HEK293 (cell line): ENCODE measurements around the gene NPPB.

Experiments used
- CTCF ChIA-PET: fragments of 350-600 bp; formaldehyde crosslinking; extraction: SDS; loops from one replicate; lab custom pipeline; 2021; ENCODE audit warnings: antibody characterized with exemption; lab: Yijun Ruan, JAX
- POLR2A ChIA-PET: fragments of 300-600 bp; formaldehyde crosslinking; extraction: SDS; loops from one replicate; lab custom pipeline; 2020; ENCODE audit warnings: antibody characterized with exemption, inconsistent platforms; lab: Yijun Ruan, JAX
- H3K27ac ChIP-seq: fragments of 200-500 bp; sonication (Bioruptor generic); 2 replicates; pipeline ENCODE4 v1.5.1; 2014; ENCODE audit warnings: low read depth, low read length, control low read depth, inconsistent platforms; ENCODE audit errors: extremely low read depth
- H3K36me3 ChIP-seq, 2 experiments: fragments of 200-500 bp in 1 of 2; sonication (Bioruptor generic) in 1 of 2; 1 replicate in 1 of 2; 2 replicates in 1 of 2; pipeline ENCODE4 v1.5.1; 2014 to 2017; ENCODE audit warnings: inconsistent platforms in 2 of 2, low read length in 2 of 2; ENCODE audit not compliant: control insufficient read depth in 2 of 2, insufficient read depth in 1 of 2
- H3K4me1 ChIP-seq: fragments of 200-500 bp; sonication (Bioruptor generic); 2 replicates; pipeline ENCODE4 v1.5.1; 2014; ENCODE audit warnings: mild to moderate bottlenecking, low read length, inconsistent platforms; ENCODE audit not compliant: control insufficient read depth, insufficient read depth
- H3K4me3 ChIP-seq: 2 replicates; pipeline ENCODE4 v1.5.1; 2011; ENCODE audit warnings: low read depth, mild to moderate bottlenecking, control low read depth, low read length, moderate library complexity
- H3K9me3 ChIP-seq: fragments of 200-500 bp; sonication (Bioruptor generic); 2 replicates; pipeline ENCODE4 v1.5.1; 2014; ENCODE audit warnings: low read depth, low read length, inconsistent platforms; ENCODE audit not compliant: control insufficient read depth, insufficient read depth
- CTCF ChIP-seq: fragments of 450-650 bp; formaldehyde crosslinking; IDR thresholded peaks from 2 replicates; pipeline ENCODE4 v1.5.1; 2016; ENCODE audit warnings: missing biosample characterization, missing genetic modification characterization
- KLF16 ChIP-seq: fragments of 450-650 bp; formaldehyde crosslinking; IDR thresholded peaks from 2 replicates; pipeline ENCODE4 v1.5.1; 2017; ENCODE audit warnings: missing biosample characterization, missing genetic modification characterization
- OSR2 ChIP-seq: fragments of 450-650 bp; formaldehyde crosslinking; IDR thresholded peaks from 2 replicates; pipeline ENCODE4 v1.5.1; 2016; ENCODE audit warnings: missing biosample characterization, missing genetic modification characterization
- PRDM6 ChIP-seq: fragments of 450-650 bp; formaldehyde crosslinking; IDR thresholded peaks from 2 replicates; pipeline ENCODE4 v1.5.1; 2017; ENCODE audit warnings: missing biosample characterization, missing genetic modification characterization
- ZBTB10 ChIP-seq: fragments of 450-650 bp; formaldehyde crosslinking; IDR thresholded peaks from 2 replicates; pipeline ENCODE4 v1.5.1; 2016; ENCODE audit warnings: missing biosample characterization, missing genetic modification characterization
- ZFHX2 ChIP-seq: fragments of 450-650 bp; formaldehyde crosslinking; conservative IDR thresholded peaks from 2 replicates; pipeline ENCODE4 v1.5.1; 2016; ENCODE audit warnings: missing biosample characterization, missing genetic modification characterization
- ZNF138 ChIP-seq: fragments of 450-650 bp; formaldehyde crosslinking; IDR thresholded peaks from 2 replicates; pipeline ENCODE4 v1.5.1; 2016; ENCODE audit warnings: missing biosample characterization, missing genetic modification characterization, borderline replicate concordance
- ZNF157 ChIP-seq: fragments of 450-650 bp; formaldehyde crosslinking; IDR thresholded peaks from 2 replicates; pipeline ENCODE4 v1.5.1; 2016; ENCODE audit warnings: missing biosample characterization, missing genetic modification characterization
- ZNF16 ChIP-seq: fragments of 450-650 bp; formaldehyde crosslinking; IDR thresholded peaks from 2 replicates; pipeline ENCODE4 v1.5.1; 2016; ENCODE audit warnings: low read depth, missing biosample characterization, missing genetic modification characterization
- ZNF18 ChIP-seq: fragments of 450-650 bp; formaldehyde crosslinking; IDR thresholded peaks from 2 replicates; pipeline ENCODE4 v1.5.1; 2016; ENCODE audit warnings: missing biosample characterization, missing genetic modification characterization
- ZNF311 ChIP-seq: fragments of 450-650 bp; formaldehyde crosslinking; IDR thresholded peaks from 2 replicates; pipeline ENCODE4 v1.5.1; 2017; ENCODE audit warnings: missing biosample characterization, missing genetic modification characterization, borderline replicate concordance
- ZNF335 ChIP-seq: fragments of 450-650 bp; formaldehyde crosslinking; conservative IDR thresholded peaks from 2 replicates; pipeline ENCODE4 v1.5.1; 2016; ENCODE audit warnings: missing biosample characterization, missing genetic modification characterization
- ZNF366 ChIP-seq: fragments of 450-650 bp; formaldehyde crosslinking; conservative IDR thresholded peaks from 2 replicates; pipeline ENCODE4 v1.5.1; 2016; ENCODE audit warnings: missing biosample characterization, missing genetic modification characterization
- ZNF398 ChIP-seq: fragments of 450-650 bp; formaldehyde crosslinking; IDR thresholded peaks from 2 replicates; pipeline ENCODE4 v1.5.1; 2017; ENCODE audit warnings: missing biosample characterization, missing genetic modification characterization
- ZNF433 ChIP-seq: fragments of 450-650 bp; formaldehyde crosslinking; IDR thresholded peaks from 2 replicates; pipeline ENCODE4 v1.5.1; 2016; ENCODE audit warnings: missing biosample characterization, missing genetic modification characterization, low read depth
- ZNF548 ChIP-seq: fragments of 450-650 bp; formaldehyde crosslinking; IDR thresholded peaks from 2 replicates; pipeline ENCODE4 v1.5.1; 2016; ENCODE audit warnings: missing biosample characterization, missing genetic modification characterization
- ZNF621 ChIP-seq: fragments of 450-650 bp; formaldehyde crosslinking; IDR thresholded peaks from 2 replicates; pipeline ENCODE4 v1.5.1; 2017; ENCODE audit warnings: missing biosample characterization, missing genetic modification characterization
- ZNF664 ChIP-seq: fragments of 450-650 bp; formaldehyde crosslinking; IDR thresholded peaks from 2 replicates; pipeline ENCODE4 v1.5.1; 2016; ENCODE audit warnings: missing biosample characterization, missing genetic modification characterization
- ZNF747 ChIP-seq: fragments of 450-650 bp; formaldehyde crosslinking; IDR thresholded peaks from 2 replicates; pipeline ENCODE4 v1.5.1; 2016; ENCODE audit warnings: missing biosample characterization, missing genetic modification characterization

NPPB gene

GRCh38 chr1:11872545-11872944 lies 13.8 kb upstream of the NPPB start:
- ChIA-PET POLR2A (no interaction called here), CTCF (interaction anchor here (0.5 kb wide), 1 partner anchor 172 kb away, joined by 3 read pairs; no protein-coding TSS in a partner anchor)
- no peaks in the 10 kb centered on the region for H3K36me3 ChIP-seq
- TF ChIP-seq CTCF (tag by site-specific recombination) (no peak), ZNF18 (tag by site-specific recombination) (no peak), PRDM6 (no peak), ZNF311 (tag by site-specific recombination) (no peak), ZFHX2 (tag by site-specific recombination) (no peak), ZNF157 (tag by site-specific recombination) (no peak), ZNF433 (tag by site-specific recombination) (no peak), ZNF747 (tag by site-specific recombination) (no peak), ZNF621 (tag by site-specific recombination) (no peak), ZNF366 (tag by site-specific recombination) (no peak), ZNF335 (no peak), OSR2 (tag by site-specific recombination) (no peak), ZNF664 (no peak), ZNF138 (no peak), ZBTB10 (tag by site-specific recombination) (no peak), ZNF548 (tag by site-specific recombination) (no peak), KLF16 (tag by site-specific recombination) (no peak), ZNF16 (tag by site-specific recombination) (no peak), ZNF398 (tag by site-specific recombination) (no peak)
- H3K9me3 ChIP-seq = no peaks in the 10 kb centered on the region
- no peak overlapping the region for H3K4me3 ChIP-seq
- no peaks in the 10 kb centered on the region for H3K4me1 ChIP-seq
- no peak overlapping the region for H3K27ac ChIP-seq
